HepG2 (cell line): ENCODE results near the gene MAST1. TPM values are rescaled to one million over a fixed set of nuclear protein-coding genes. Genes with fewer than 3 reads are reported as not detected.
A peak's percentile ranks its signal among the peaks of the same experiment; 100 is the strongest.

ENCODE experiments used
- ATF3 ChIP-seq: sonication (generic); formaldehyde crosslinking; IDR thresholded peaks from 2 replicates; pipeline ENCODE4 v1.4.0; 2020; ENCODE audit warnings: missing genetic modification reagents
- ETV6 ChIP-seq: sonication (generic); formaldehyde crosslinking; conservative IDR thresholded peaks from 2 replicates; pipeline ENCODE4 v1.4.0; 2020; ENCODE audit warnings: missing genetic modification reagents
- KDM5B ChIP-seq: sonication (generic); formaldehyde crosslinking; IDR thresholded peaks from 2 replicates; pipeline ENCODE4 v1.4.0; 2020; ENCODE audit warnings: missing genetic modification reagents, mild to moderate bottlenecking, borderline replicate concordance
- NFIB ChIP-seq: sonication (generic); formaldehyde crosslinking; IDR thresholded peaks from 2 replicates; pipeline ENCODE4 v1.9.0; 2021; ENCODE audit warnings: missing genetic modification reagents, mild to moderate bottlenecking, borderline replicate concordance
- NR1H2 ChIP-seq: sonication (generic); formaldehyde crosslinking; IDR thresholded peaks from 2 replicates; pipeline ENCODE4 v1.8.1; 2022; ENCODE audit warnings: low read depth, missing genetic modification reagents, borderline replicate concordance
- RBFOX2 ChIP-seq: fragments of 200-400 bp; formaldehyde crosslinking; IDR thresholded peaks from 2 replicates; pipeline ENCODE4 v1.6.1; 2017; ENCODE audit warnings: low read depth, mild to moderate bottlenecking, low read length
- STAT5B ChIP-seq: sonication (generic); formaldehyde crosslinking; IDR thresholded peaks from 2 replicates; pipeline ENCODE4 v1.4.0; 2020; ENCODE audit warnings: missing genetic modification reagents
- TRAFD1 ChIP-seq: sonication (generic); formaldehyde crosslinking; IDR thresholded peaks from 2 replicates; pipeline ENCODE4 v1.5.1; 2020; ENCODE audit warnings: missing genetic modification reagents, mild to moderate bottlenecking, borderline replicate concordance
- ZBTB21 ChIP-seq: sonication (generic); formaldehyde crosslinking; IDR thresholded peaks from 2 replicates; pipeline ENCODE4 v1.4.0; 2020; ENCODE audit warnings: missing genetic modification reagents
- ZC3H13 ChIP-seq: sonication (generic); formaldehyde crosslinking; IDR thresholded peaks from 2 replicates; pipeline ENCODE4 v1.8.1; 2023; ENCODE audit warnings: mild to moderate bottlenecking, missing genetic modification reagents, moderate library complexity
- ZNF124 ChIP-seq: sonication (generic); formaldehyde crosslinking; IDR thresholded peaks from 2 replicates; pipeline ENCODE4 v1.4.0; 2020; ENCODE audit warnings: missing genetic modification reagents
- ZNF20 ChIP-seq: sonication (generic); formaldehyde crosslinking; IDR thresholded peaks from 2 replicates; pipeline ENCODE4 v1.4.0; 2020; ENCODE audit warnings: mild to moderate bottlenecking, moderate library complexity, missing genetic modification reagents
- ZNF569 ChIP-seq: sonication (generic); formaldehyde crosslinking; IDR thresholded peaks from 2 replicates; pipeline ENCODE4 v1.5.0; 2020; ENCODE audit warnings: mild to moderate bottlenecking, missing genetic modification reagents, moderate library complexity, borderline replicate concordance
- polyA plus RNA-seq, 8 experiments: library from polyadenylated mRNA; depleted of rRNA in 3 of 8; stranded (reverse) in 7 of 8; unstranded in 1 of 8; fragments of >200 nt; fragmentation: Illumina TruSeq in 4 of 8; extraction: Trizol in 4 of 8; gene quantifications; 2 replicates each; pipeline versions ENCODE4 v1.2.1 to v1.2.3, GENCODE V29; 2011 to 2016; ENCODE audit warnings: low read depth in 4 of 8, missing spikeins in 1 of 8, mixed read lengths in 1 of 8; ENCODE audit not compliant: insufficient read depth in 1 of 8
- total RNA-seq, 5 experiments: library from RNA; depleted of rRNA; stranded (reverse); fragments of >200 nt; fragmentation: Illumina TruSeq; extraction: Trizol; gene quantifications; 2 replicates each; pipeline ENCODE4 v1.2.3, GENCODE V29; 2016; ENCODE audit warnings: low read depth in 1 of 5
- TF ChIP-seq, protein P1 (sequence below): sonication (generic); formaldehyde crosslinking; IDR thresholded peaks from 2 replicates; pipeline ENCODE4 v1.5.0; 2020; ENCODE audit warnings: mild to moderate bottlenecking, missing genetic modification reagents
- TF ChIP-seq, protein P2 (sequence below): fragments of 450-650 bp; IDR thresholded peaks from 2 replicates; pipeline ENCODE4 v1.6.1; 2017
- TF ChIP-seq, protein P3 (sequence below): sonication (generic); formaldehyde crosslinking; IDR thresholded peaks from 2 replicates; pipeline ENCODE4 v1.5.0; 2020; ENCODE audit warnings: missing genetic modification reagents
- TF ChIP-seq, protein P4 (sequence below): sonication (generic); formaldehyde crosslinking; IDR thresholded peaks from 2 replicates; pipeline ENCODE4 v1.8.0; 2023; ENCODE audit warnings: mild to moderate bottlenecking, missing genetic modification reagents
- TF ChIP-seq, protein P5 (sequence below): fragments of 450-650 bp; IDR thresholded peaks from 2 replicates; pipeline ENCODE4 v1.6.1; 2017; ENCODE audit warnings: mild to moderate bottlenecking

MAST1 gene
- total and polyA plus RNA-seq, 2 of the 13 experiments (the other 11 are each of a cell fraction or from before 2014, with no cell fraction given): 0.73 to 4.7 TPM

GRCh38 chr19:12792051-12792852, 46.1 kb upstream of the MAST1 start (continued):
- TF ChIP-seq, protein P1, sequence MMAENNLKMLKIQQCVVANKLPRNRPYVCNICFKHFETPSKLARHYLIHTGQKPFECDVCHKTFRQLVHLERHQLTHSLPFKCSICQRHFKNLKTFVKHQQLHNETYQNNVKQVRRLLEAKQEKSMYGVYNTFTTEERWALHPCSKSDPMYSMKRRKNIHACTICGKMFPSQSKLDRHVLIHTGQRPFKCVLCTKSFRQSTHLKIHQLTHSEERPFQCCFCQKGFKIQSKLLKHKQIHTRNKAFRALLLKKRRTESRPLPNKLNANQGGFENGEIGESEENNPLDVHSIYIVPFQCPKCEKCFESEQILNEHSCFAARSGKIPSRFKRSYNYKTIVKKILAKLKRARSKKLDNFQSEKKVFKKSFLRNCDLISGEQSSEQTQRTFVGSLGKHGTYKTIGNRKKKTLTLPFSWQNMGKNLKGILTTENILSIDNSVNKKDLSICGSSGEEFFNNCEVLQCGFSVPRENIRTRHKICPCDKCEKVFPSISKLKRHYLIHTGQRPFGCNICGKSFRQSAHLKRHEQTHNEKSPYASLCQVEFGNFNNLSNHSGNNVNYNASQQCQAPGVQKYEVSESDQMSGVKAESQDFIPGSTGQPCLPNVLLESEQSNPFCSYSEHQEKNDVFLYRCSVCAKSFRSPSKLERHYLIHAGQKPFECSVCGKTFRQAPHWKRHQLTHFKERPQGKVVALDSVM: no peak
- TF ChIP-seq ZNF20: peak; percentile 27; the same call in 1 of the 2 replicates
- no peak for TF ChIP-seq TRAFD1 (CRISPR knock-in tag)
- TF ChIP-seq ZBTB21 (CRISPR knock-in tag): no peak
- TF ChIP-seq STAT5B (CRISPR knock-in tag): no peak
- TF ChIP-seq, protein P2, sequence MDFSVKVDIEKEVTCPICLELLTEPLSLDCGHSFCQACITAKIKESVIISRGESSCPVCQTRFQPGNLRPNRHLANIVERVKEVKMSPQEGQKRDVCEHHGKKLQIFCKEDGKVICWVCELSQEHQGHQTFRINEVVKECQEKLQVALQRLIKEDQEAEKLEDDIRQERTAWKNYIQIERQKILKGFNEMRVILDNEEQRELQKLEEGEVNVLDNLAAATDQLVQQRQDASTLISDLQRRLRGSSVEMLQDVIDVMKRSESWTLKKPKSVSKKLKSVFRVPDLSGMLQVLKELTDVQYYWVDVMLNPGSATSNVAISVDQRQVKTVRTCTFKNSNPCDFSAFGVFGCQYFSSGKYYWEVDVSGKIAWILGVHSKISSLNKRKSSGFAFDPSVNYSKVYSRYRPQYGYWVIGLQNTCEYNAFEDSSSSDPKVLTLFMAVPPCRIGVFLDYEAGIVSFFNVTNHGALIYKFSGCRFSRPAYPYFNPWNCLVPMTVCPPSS: no peak
- no peak for TF ChIP-seq ATF3
- TF ChIP-seq RBFOX2: peak; percentile 79
- 0 out of 2 replicates have a peak, but pooled peaks have one; percentile 73 for TF ChIP-seq ETV6
- TF ChIP-seq, protein P3, sequence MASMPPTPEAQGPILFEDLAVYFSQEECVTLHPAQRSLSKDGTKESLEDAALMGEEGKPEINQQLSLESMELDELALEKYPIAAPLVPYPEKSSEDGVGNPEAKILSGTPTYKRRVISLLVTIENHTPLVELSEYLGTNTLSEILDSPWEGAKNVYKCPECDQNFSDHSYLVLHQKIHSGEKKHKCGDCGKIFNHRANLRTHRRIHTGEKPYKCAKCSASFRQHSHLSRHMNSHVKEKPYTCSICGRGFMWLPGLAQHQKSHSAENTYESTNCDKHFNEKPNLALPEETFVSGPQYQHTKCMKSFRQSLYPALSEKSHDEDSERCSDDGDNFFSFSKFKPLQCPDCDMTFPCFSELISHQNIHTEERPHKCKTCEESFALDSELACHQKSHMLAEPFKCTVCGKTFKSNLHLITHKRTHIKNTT (CRISPR knock-in tag): no peak
- TF ChIP-seq ZC3H13 (CRISPR knock-in tag): peak; percentile 95
- TF ChIP-seq ZNF124 (CRISPR knock-in tag): no peak
- TF ChIP-seq ZNF569 (CRISPR knock-in tag): no peak
- TF ChIP-seq KDM5B (CRISPR knock-in tag): peak; percentile 80
- TF ChIP-seq, protein P4, sequence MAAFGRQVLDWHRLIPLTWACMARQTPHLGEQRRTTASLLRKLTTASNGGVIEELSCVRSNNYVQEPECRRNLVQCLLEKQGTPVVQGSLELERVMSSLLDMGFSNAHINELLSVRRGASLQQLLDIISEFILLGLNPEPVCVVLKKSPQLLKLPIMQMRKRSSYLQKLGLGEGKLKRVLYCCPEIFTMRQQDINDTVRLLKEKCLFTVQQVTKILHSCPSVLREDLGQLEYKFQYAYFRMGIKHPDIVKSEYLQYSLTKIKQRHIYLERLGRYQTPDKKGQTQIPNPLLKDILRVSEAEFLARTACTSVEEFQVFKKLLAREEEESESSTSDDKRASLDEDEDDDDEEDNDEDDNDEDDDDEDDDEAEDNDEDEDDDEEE (CRISPR knock-in tag): no peak
- TF ChIP-seq, protein P5, sequence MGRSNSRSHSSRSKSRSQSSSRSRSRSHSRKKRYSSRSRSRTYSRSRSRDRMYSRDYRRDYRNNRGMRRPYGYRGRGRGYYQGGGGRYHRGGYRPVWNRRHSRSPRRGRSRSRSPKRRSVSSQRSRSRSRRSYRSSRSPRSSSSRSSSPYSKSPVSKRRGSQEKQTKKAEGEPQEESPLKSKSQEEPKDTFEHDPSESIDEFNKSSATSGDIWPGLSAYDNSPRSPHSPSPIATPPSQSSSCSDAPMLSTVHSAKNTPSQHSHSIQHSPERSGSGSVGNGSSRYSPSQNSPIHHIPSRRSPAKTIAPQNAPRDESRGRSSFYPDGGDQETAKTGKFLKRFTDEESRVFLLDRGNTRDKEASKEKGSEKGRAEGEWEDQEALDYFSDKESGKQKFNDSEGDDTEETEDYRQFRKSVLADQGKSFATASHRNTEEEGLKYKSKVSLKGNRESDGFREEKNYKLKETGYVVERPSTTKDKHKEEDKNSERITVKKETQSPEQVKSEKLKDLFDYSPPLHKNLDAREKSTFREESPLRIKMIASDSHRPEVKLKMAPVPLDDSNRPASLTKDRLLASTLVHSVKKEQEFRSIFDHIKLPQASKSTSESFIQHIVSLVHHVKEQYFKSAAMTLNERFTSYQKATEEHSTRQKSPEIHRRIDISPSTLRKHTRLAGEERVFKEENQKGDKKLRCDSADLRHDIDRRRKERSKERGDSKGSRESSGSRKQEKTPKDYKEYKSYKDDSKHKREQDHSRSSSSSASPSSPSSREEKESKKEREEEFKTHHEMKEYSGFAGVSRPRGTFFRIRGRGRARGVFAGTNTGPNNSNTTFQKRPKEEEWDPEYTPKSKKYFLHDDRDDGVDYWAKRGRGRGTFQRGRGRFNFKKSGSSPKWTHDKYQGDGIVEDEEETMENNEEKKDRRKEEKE: no peak
- no peak for TF ChIP-seq NR1H2 (CRISPR knock-in tag)
- TF ChIP-seq NFIB: no peak
